HG03571 (cell line): ENCODE results near the gene TAGLN2.

ENCODE experiments used
- ATAC-seq: cut with Tn5 transposase; IDR thresholded peaks from one replicate; pipeline ENCODE4 v1.9.1; 2021; ENCODE audit not compliant: unreplicated experiment

Gene TAGLN2

GRCh38 chr1:159877695-159878444 lies 47.4 kb downstream of the TAGLN2 start:
- ATAC-seq = no peak

DNA sequence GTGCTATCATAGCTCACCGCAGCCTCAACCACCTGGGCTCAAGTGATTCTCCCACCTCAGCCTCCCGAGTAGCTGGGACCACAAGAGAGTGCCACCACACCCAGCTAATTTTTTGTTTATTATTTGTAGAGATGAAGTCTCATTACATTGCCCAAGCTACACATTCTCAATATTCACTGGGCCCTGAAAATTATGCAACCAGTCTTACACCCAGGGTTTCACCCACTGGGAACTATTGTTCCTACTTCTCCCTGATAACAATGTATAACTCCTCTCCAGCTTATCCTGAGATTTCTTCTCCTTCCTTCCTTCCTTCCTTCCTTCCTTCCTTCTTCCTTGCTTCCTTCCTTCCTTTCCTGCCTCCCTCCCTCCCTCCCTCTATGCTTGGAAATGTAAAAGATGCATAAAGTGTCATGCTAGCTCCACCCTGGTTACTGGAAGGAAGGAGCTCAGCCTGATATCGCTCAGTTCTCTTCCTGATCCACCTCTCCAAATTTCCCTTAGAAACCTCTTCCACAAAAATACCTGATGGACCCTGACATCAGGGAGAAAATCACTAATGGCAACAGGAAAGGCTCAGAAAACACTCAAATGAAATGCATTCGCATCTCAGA lies 51.7 kb downstream of the TAGLN2 start:
- no peak for ATAC-seq

DNA sequence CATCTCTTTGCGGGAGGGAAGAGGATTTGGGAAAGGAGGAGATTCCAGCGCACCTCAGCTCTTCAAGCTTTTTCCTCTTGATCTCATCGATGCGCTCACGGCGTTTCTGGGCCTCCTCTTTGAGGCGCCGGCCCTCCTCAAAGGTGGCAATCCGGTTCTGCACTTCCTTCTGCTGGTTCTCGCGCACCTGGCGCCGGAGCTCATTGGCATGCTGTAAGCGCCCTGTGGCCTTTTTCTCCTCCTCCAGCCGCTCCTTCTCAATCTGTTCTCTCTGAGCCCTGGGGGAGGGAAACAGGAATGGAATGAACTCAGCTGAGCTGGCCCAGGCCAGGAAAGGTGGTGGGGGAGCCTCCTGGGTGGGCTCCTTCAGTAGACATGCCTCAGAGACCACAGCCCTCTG lies 52.4 kb downstream of the TAGLN2 start:
- no peak for ATAC-seq

GRCh38 chr1:159870704-159871103 lies 54.6 kb downstream of the TAGLN2 start:
- no peak for ATAC-seq

DNA sequence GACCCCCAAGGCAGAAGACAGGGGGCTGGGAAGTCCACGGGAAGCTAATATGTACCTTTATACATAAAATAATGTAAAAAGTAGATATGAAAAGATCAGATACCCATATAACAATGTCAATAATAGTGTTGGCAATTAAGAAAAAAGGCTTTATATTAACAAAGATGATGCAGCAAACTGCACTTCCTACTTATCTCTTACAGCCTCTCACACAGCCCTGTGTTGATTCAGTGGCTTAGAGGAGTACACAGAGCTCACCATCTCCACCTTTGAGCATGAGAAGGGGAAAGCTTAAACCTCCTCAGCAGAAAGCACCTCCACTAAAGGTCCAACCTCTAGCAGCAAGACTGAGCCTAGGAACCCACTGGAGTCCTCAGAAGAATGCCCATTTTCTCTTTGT lies 55.7 kb downstream of the TAGLN2 start:
- ATAC-seq = no peak

DNA sequence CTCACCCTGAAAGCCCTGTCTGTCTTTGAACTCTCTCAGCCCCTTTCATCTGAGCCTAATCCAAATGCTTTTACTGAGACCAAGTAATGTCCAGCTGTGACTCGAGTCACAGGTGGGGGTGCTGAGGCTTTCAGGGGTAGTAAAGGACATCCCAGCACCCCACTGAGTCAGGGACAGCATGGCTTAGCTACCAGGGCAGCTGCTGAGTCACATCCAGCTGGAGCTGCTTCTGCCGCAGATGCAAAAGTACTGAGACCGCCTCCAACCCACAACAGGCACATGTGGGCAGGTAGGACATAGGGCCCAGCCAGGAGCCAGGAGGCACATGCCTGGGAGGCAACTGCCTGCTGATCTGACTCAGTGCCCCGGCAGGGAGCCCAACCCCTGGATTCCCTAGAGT lies 56.1 kb downstream of the TAGLN2 start:
- ATAC-seq = no peak

- ATAC-seq = no peak
Measured at GRCh38 chr1:159868766-159869165, 56.5 kb downstream of the TAGLN2 start.
